Measurements from ENCODE around the gene ATL3.

- TF ChIP-seq CTCF (IDR thresholded peaks at IDR 0.05) (no peak), POLR2A (IDR thresholded peaks at IDR 0.05) (no peak)
These were observed 62.5 kb downstream of the ATL3 start for GRCh38 chr11:63608353-63609345.
